Stimulated activated CD4-positive, alpha-beta T cell treated with anti-CD3 and anti-CD28 coated beads, Interleukin-1b, Interleukin-23, amount 100 ng/mL, for 24 hours (primary cell): ENCODE measurements around the gene HDLBP.
"Not testable (repeated sequence)": the region's sequence is repeated elsewhere in the genome, so short reads cannot be mapped to it uniquely, and the experiment has no call there.

Experiments
- DNase-seq, 4 experiments: peaks; one replicate each; pipeline ENCODE4 v3.0.0-alpha.2; 2020; ENCODE audit warnings: low read depth in 4 of 4, low spot score in 1 of 4

Gene HDLBP

DNA sequence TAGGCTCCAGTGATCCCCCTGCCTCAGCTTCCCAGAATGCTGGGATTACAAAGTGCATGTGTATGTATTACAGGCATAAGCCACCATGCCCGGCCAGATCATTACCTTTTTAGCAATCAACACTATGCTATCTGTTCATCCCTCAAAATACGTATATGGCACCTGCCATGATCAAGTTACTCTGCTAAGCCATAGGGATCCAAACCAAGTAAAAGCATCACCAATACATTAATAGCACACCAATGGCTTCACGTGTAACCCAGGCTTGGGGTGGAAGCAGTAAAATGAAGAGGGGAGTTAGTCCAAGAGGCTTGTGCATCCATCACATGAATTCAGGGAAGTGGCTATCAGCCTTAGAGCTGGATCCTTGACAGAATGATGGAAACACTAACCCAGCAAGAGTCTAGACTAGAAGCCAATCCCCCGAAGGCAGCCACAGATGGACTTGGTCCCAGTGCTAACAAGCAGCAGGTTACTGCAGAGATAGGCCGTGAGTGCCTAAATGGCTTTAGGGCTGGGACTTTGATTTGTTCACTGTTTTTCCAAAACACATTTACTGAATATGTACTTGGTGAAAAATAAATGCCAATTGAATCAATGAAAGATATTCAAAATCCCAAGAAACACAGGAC is 11.3 kb downstream of the HDLBP start:
- no peak for DNase-seq

DNA sequence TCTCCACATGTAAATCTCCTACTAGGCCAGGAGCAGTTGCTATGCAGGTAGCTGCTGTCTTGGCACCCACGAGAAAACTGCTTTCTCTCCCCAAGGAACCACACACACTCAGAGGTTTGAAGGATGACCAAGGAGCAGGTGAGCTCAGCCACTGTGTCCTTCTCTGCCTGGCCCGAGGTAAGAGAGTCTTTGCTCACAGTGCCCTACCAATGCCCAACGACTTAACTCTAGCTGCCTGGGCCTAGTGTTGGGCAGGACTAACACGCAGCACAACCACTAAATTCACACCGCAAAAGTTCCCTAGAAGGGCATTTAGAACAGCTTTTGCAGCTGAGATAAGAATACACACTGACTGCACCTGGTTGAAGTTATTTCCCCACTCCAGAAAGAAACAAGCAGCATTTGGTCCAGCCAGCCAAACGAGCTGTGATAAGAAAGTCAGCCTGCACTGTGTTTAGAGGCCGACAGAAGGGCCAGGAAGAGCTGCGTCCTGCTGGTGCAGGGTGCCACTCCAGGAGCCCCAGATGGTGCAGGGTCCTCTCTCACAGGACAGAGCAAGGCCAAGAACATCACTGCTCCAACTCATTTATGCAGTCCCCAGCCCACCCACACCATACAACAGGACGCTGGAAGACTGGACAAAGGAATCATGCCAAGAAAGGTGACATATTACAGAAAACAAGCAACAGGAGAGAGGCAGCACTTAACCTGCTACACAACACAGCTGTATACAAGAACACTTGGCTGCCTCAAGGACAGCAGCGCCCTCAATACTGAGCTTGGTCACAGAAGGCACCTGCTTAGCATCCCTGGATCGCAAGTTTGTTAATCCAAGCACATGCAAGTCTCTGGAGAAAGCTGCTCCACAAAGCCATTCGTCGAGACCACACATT is 12.5 kb downstream of the HDLBP start:
- no peak for DNase-seq

GRCh38 chr2:241302083-241302482 is 13.4 kb downstream of the HDLBP start:
- no peak for DNase-seq

GRCh38 chr2:241300000-241300399 is 15.5 kb downstream of the HDLBP start:
- DNase-seq = no peak

DNA sequence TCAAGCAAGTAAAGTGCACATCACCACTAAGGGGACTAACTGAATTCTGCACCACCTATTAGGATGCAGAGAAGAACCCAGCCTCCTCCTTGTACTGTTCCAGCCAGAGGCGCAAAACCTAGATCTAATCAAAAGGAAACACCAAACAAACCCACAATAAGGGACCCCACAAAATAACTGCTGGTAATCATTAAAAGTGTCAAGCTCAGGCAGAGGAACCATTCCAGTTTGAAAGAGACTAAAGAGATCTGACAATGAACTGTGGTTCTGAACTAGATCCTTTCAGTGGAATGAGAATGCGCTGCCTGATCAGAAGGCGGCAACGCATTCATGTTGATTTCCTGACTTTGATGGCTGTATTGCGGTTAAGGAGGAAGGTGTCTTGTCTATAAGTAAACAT is 16.8 kb downstream of the HDLBP start:
- no peak for DNase-seq

DNA sequence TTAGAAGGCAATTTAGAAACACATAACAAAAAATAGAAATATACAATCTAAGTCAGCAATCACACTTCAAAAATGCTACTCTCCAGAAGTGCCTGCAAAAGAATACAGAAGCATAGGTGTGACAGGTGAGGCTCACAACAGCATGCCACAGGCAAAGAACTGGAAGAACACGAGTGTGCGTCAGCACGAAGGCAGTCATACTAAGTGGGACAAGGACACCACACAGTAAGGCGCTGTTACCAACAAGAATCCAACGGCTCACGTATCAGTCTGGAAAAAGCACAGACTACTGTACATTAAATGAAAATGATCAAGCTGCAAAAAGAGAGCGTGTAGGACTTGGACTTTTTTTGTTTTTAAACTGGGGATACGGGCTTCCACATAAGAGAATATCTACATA is 18.7 kb downstream of the HDLBP start:
- no peak for DNase-seq

- no peak for DNase-seq
These were observed 20.0 kb downstream of the HDLBP start for GRCh38 chr2:241295326-241296095.

- not testable (repeated sequence) for DNase-seq
These were observed 22.1 kb downstream of the HDLBP start for GRCh38 chr2:241293378-241293797.

DNA sequence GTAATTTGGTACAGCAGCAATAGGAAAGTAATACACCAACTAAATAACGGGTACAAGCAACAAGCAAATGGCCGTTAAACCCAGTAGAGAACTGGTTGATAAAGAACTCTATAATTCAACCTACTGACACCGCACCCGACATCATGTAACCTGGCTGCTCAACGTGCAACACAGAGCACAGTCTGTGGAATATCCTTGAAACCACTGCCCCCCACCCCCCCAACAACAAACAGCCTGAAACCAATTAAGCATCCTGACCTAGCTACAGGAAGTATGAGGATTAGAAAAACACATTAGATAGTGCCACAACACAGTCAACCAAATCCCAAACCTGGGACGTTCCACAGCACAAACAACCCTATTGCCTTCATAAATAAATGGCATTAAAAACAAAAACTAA is 23.5 kb downstream of the HDLBP start:
- no peak for DNase-seq

- DNase-seq = no peak
These were observed 24.3 kb downstream of the HDLBP start for GRCh38 chr2:241291153-241291552.

- no peak for DNase-seq
These were observed 25.9 kb downstream of the HDLBP start for GRCh38 chr2:241289597-241289996.

- DNase-seq = no peak
These were observed 26.4 kb downstream of the HDLBP start for GRCh38 chr2:241289053-241289452.

DNA sequence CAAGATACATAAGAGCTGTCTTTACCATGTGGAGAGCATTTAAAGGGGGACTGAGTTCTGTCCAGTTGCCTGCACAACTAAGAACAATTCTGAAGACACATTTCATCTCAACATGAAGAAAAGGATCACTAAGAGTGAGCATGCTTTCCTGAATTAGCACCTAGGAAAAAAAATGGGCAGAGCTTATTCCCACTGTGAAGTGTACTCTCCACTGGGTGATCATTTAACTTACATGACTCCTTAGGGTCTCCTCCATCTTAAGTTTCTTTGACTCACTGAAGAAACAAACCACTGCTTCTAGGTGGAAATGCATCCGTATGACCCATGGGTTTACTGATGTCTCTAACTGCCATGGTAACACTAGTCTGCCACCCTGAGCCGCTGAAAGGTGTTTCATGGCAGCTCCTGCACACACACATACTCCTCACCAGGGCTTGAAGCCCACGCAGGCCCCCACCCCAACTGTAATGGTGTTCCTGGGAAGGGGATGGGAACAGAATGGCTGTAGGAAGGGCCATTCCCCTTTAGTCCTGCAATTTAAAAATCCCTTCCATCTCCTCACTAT is 27.1 kb downstream of the HDLBP start:
- no peak for DNase-seq

DNA sequence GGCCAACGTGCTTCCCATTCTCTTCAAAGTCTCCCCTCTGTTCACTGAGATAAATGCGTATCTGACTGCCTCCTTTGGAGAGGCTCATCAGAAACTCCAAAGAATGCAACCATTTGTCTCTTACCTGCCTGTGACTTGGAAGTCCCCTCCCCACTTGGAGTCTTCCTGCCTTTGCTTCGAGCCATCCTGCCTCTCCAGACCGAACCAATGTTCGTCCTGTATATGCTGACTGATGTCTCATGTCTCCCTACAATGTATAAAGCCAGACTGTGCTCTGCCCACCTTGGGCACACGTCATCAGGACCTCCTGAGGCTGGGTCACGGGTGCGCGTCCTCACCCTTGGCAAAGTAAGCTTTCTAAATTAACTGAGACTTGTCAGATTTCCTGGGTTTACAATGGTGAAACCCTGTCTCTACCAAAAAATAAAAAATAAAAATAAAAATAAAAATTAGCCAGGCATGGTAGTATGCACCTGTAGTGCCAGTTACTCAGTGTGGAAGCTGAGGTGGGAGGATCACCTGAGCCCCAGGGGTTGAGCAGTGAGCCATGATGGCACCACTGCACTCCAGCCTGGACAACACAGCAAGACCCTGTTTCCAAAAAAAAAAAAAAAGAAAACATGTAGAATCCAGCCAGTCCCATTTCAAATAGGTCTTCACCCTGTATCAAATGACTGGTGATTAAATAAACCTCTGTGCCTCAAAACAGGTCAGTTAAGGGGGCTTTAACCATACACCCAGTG is 29.0 kb downstream of the HDLBP start:
- DNase-seq = no peak

DNA sequence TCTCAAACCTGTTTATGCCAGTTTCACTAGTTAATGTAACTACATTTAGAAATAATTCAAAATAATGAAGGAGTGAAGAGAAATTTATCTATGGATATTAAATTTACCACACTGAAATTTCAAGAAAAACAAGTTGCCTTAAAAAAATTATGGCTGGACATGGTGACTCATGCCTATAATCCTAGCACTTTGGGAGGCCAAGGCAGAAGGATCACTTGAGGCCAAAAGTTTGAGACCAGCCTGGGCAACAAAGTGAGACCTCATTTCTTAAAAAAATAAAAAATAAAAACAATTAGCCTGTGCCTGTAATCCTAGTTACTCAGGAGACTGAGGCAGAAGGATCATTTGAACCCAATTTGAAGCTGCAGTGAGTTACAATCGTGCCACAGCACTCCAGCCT is 29.9 kb downstream of the HDLBP start:
- no peak for DNase-seq

- no peak for DNase-seq
These were observed 32.9 kb downstream of the HDLBP start for GRCh38 chr2:241282555-241282954.

DNA sequence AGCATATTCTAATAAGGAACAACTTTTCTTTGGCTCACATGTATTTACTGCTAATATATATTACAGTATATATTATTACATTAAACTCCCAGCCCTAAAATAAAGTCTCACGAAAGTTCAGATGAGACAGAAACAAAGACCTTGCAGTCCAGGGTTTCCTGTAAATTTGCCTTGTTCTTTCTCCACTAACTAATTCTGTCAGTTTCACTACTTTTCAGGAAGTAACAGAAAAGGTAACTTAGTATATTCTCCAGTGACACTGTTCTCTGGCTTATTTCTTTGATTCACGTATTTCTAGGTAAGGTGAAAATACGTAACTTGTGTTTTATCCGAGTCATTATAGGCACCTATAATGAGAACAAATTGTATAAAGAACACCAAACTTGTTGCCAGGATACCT is 35.2 kb downstream of the HDLBP start:
- DNase-seq = no peak

DNA sequence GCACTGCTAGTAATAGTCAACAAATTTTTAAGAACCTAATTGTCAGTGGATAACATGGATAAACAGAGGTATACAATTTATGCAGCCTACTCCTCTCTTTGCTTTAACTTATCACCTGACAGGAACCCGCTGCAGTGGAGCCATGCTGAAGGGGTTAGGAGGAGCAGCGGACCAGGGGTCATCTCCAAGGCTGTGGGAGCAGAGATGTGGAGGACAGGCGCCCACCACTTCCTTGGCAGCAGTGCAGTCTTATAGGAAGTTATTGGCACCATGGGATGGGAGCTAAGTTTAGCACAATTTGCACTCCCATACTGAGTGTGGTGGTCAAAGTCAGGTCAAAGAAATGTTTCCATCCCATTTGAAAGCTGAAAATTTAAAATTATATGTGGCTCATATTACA is 35.6 kb downstream of the HDLBP start:
- no peak for DNase-seq

DNA sequence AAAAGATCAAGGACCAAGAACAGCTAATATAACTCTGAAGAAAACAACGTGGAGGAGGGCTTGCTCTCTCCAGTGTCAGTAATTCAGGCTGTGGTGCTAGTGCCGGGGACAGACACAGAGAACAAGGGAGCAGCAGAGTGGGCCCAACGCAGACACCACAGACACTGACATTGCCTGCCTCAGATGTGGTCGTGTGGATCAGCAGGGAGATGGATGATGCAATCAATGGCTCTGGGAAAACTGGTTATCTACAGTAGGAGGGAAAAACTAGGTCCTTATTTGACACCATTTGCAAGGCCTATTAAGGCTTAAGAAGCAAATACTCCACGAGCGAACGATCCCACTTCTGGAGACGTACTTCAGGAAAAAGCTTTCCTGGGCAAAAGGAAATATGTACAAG is 36.1 kb downstream of the HDLBP start:
- DNase-seq = no peak

DNA sequence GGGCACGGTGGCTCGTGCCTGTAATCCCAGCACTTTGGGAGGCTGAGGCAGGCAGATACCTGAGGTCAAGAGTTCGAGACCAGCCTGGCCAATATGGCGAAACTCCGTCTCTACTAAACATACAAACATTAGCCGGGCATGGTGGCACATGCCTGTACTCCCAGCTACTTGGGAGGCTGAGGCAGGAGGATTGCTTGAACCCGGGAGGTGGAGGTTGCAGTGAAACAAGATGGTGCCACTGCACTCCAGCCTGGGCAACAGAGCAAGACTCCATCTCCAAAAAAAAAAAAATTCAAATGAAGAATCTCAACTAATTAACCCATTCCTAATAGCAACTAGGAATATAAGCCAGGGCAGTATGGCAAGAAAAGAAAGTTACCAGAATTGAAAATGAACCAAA is 37.2 kb downstream of the HDLBP start:
- not testable (repeated sequence) for DNase-seq

- DNase-seq = no peak
These were observed 39.6 kb downstream of the HDLBP start for GRCh38 chr2:241275910-241276309.
